Activated gamma-delta T cell treated with Interleukin-2 at 50 U/mL for 16 hours (primary cell): Measurements from ENCODE around the gene WIZ.

ENCODE experiments used
- DNase-seq: peaks from one replicate; pipeline ENCODE4 v3.0.0-alpha.2; 2020

The WIZ gene

GRCh38 chr19:15371786-15372380 is 77.9 kb downstream of the WIZ start:
- no peak for DNase-seq

- no peak for DNase-seq
These were observed 78.6 kb downstream of the WIZ start for GRCh38 chr19:15371119-15371518.
